HepG2 (cell line): ENCODE measurements around the gene RASL10A. TPM values are rescaled to one million over a fixed set of nuclear protein-coding genes. Genes with fewer than 3 reads are reported as not detected.

Experiments
- CEBPG ChIP-seq: IDR thresholded peaks from 2 replicates; pipeline ENCODE4 v1.6.1; 2016
- DDIT3 ChIP-seq: sonication (generic); formaldehyde crosslinking; IDR thresholded peaks from 2 replicates; pipeline ENCODE4 v1.4.0; 2020; ENCODE audit warnings: mild to moderate bottlenecking, missing genetic modification reagents
- EHMT2 ChIP-seq: fragments of 200-600 bp; sonication (generic); IDR thresholded peaks from 2 replicates; pipeline ENCODE4 v1.7.0; 2017; ENCODE audit warnings: antibody characterized with exemption, low read depth, low read length, borderline replicate concordance
- FOXJ3 ChIP-seq: sonication (generic); formaldehyde crosslinking; IDR thresholded peaks from 2 replicates; pipeline ENCODE4 v1.4.0; 2020; ENCODE audit warnings: missing genetic modification reagents, mild to moderate bottlenecking, borderline replicate concordance
- FOXO1 ChIP-seq: sonication (generic); formaldehyde crosslinking; IDR thresholded peaks from 2 replicates; pipeline ENCODE4 v1.4.0; 2020; ENCODE audit warnings: missing genetic modification reagents
- MNT ChIP-seq: fragments of 450-650 bp; IDR thresholded peaks from 2 replicates; pipeline ENCODE4 v1.6.1; 2016
- MTERF4 ChIP-seq: sonication (generic); formaldehyde crosslinking; IDR thresholded peaks from 2 replicates; pipeline ENCODE4 v1.8.0; 2023; ENCODE audit warnings: mild to moderate bottlenecking, missing genetic modification reagents
- MXD3 ChIP-seq: IDR thresholded peaks from 2 replicates; pipeline ENCODE4 v1.6.1; 2016; ENCODE audit warnings: mild to moderate bottlenecking, missing biosample characterization, missing genetic modification reagents
- NFAT5 ChIP-seq: sonication (generic); formaldehyde crosslinking; IDR thresholded peaks from 2 replicates; pipeline ENCODE4 v1.4.0; 2020; ENCODE audit warnings: missing genetic modification reagents
- NFKBIZ ChIP-seq: IDR thresholded peaks from 2 replicates; pipeline ENCODE4 v1.6.1; 2018; ENCODE audit warnings: missing genetic modification reagents, missing compliant biosample characterization
- REPIN1 ChIP-seq: sonication (generic); formaldehyde crosslinking; IDR thresholded peaks from 2 replicates; pipeline ENCODE4 v1.8.0; 2022; ENCODE audit warnings: missing genetic modification reagents, low read depth, mild to moderate bottlenecking, borderline replicate concordance
- SIN3B ChIP-seq: fragments of 150-350 bp; IDR thresholded peaks from 2 replicates; pipeline ENCODE4 v1.6.1; 2014; ENCODE audit warnings: low read length
- TBX2 ChIP-seq: sonication (generic); formaldehyde crosslinking; IDR thresholded peaks from 2 replicates; pipeline ENCODE4 v1.5.0; 2020; ENCODE audit warnings: missing genetic modification reagents, mild to moderate bottlenecking, borderline replicate concordance
- ZBTB1 ChIP-seq: sonication (generic); formaldehyde crosslinking; IDR thresholded peaks from 2 replicates; pipeline ENCODE4 v1.4.0; 2020; ENCODE audit warnings: missing genetic modification reagents, borderline replicate concordance
- ZBTB38 ChIP-seq: sonication (generic); formaldehyde crosslinking; IDR thresholded peaks from 2 replicates; pipeline ENCODE4 v1.5.1; 2020; ENCODE audit warnings: mild to moderate bottlenecking, missing genetic modification reagents
- ZNF33A ChIP-seq: sonication (generic); formaldehyde crosslinking; IDR thresholded peaks from 2 replicates; pipeline ENCODE4 v1.5.1; 2020; ENCODE audit warnings: missing genetic modification reagents, mild to moderate bottlenecking, moderate library complexity, borderline replicate concordance
- ZNF605 ChIP-seq: sonication (generic); formaldehyde crosslinking; IDR thresholded peaks from 2 replicates; pipeline ENCODE4 v1.8.0; 2022; ENCODE audit warnings: mild to moderate bottlenecking, missing genetic modification reagents
- ZNF670 ChIP-seq: sonication (generic); formaldehyde crosslinking; IDR thresholded peaks from 2 replicates; pipeline ENCODE4 v1.8.0; 2022; ENCODE audit warnings: mild to moderate bottlenecking, missing genetic modification reagents, borderline replicate concordance
- ZNF800 ChIP-seq: sonication (generic); formaldehyde crosslinking; IDR thresholded peaks from 2 replicates; pipeline ENCODE4 v1.4.0; 2020; ENCODE audit warnings: missing genetic modification reagents
- ZSCAN20 ChIP-seq: sonication (generic); formaldehyde crosslinking; IDR thresholded peaks from 2 replicates; pipeline ENCODE4 v1.4.0; 2020; ENCODE audit warnings: missing genetic modification reagents, mild to moderate bottlenecking, borderline replicate concordance
- polyA plus RNA-seq, 8 experiments: library from polyadenylated mRNA; depleted of rRNA in 3 of 8; stranded (reverse) in 7 of 8; unstranded in 1 of 8; fragments of >200 nt; fragmentation: Illumina TruSeq in 4 of 8; extraction: Trizol in 4 of 8; gene quantifications; 2 replicates each; pipeline versions ENCODE4 v1.2.1 to v1.2.3, GENCODE V29; 2011 to 2016; ENCODE audit warnings: low read depth in 4 of 8, missing spikeins in 1 of 8, mixed read lengths in 1 of 8; ENCODE audit not compliant: insufficient read depth in 1 of 8
- total RNA-seq, 5 experiments: library from RNA; depleted of rRNA; stranded (reverse); fragments of >200 nt; fragmentation: Illumina TruSeq; extraction: Trizol; gene quantifications; 2 replicates each; pipeline ENCODE4 v1.2.3, GENCODE V29; 2016; ENCODE audit warnings: low read depth in 1 of 5

The RASL10A gene
- total and polyA plus RNA-seq, 2 of the 13 experiments (the other 11 are each of a cell fraction or from before 2014, with no cell fraction given): 0.05 to 0.22 TPM

GRCh38 chr22:29342177-29342576 is 26.7 kb upstream of the RASL10A start (continued):
- TF ChIP-seq CEBPG (CRISPR knock-in tag) (peak; percentile 26; the same call in 1 of the 2 replicates), MTERF4 (CRISPR knock-in tag) (no peak), NFAT5 (CRISPR knock-in tag) (no peak), DDIT3 (CRISPR knock-in tag) (no peak), ZNF670 (CRISPR knock-in tag) (no peak), EHMT2 (no peak), ZSCAN20 (CRISPR knock-in tag) (no peak), ZBTB1 (CRISPR knock-in tag) (no peak), MXD3 (CRISPR knock-in tag) (peak; percentile 14; the same call in 1 of the 2 replicates), FOXO1 (CRISPR knock-in tag) (no peak), NFKBIZ (CRISPR knock-in tag) (no peak), SIN3B (no peak), MNT (no peak), ZBTB38 (CRISPR knock-in tag) (peak; percentile 30; the same call in 1 of the 2 replicates), FOXJ3 (CRISPR knock-in tag) (peak; percentile 27; the same call in 1 of the 2 replicates), ZNF605 (0 out of 2 replicates have a peak, but pooled peaks have one; percentile 51), TBX2 (CRISPR knock-in tag) (no peak), ZNF33A (no peak), ZNF800 (CRISPR knock-in tag) (no peak), REPIN1 (no peak)
